Measurements from ENCODE around the gene DGCR2. TPM values are rescaled to one million over a fixed set of nuclear protein-coding genes. Genes with fewer than 3 reads are reported as not detected.

Gene DGCR2
- total and polyA plus RNA-seq, 10 of the 15 experiments (the other 5 are each of a cell fraction or from before 2014, with no cell fraction given): 0.19 to 28.4 (median 16.0) TPM

- ATAC-seq: no peak
- no TSS peak for BruUV-seq (replicated peaks)
- Histone ChIP-seq H3K4me3 (no peak overlapping the region), H3K9me3 (replicated peaks; ENCODE audit: control insufficient read depth, insufficient read depth, low read length) (no peaks in the 10 kb centered on the region), H2AFZ (ENCODE audit: control insufficient read depth, low read depth, low read length) (no peak overlapping the region), H3K36me3 (ENCODE audit: control insufficient read depth in 2 of 2, insufficient read depth in 2 of 2, low read length in 1 of 2) (peaks cover 0 to 6% of the 10 kb centered on the region in 2 experiments; a peak in 3 of 4 replicates), H4K20me1 (ENCODE audit: control insufficient read depth, insufficient read depth) (no peaks in the 10 kb centered on the region), H3K9ac (ENCODE audit: control insufficient read depth, insufficient read depth, low read length) (no peak overlapping the region), H3K27ac (ENCODE audit: control insufficient read depth, insufficient read depth) (no peak overlapping the region), H3K27me3 (replicated peaks in 1 of 2; ENCODE audit: control insufficient read depth in 2 of 2, insufficient read depth in 2 of 2, low read length in 1 of 2) (no peaks in the 10 kb centered on the region), H3K4me2 (ENCODE audit: control insufficient read depth, insufficient read depth) (no peak overlapping the region), H3K79me2 (ENCODE audit: control insufficient read depth, insufficient read depth, low read length) (no peaks in the 10 kb centered on the region), H3K4me1 (ENCODE audit: control insufficient read depth, insufficient read depth, low read length) (no peaks in the 10 kb centered on the region)
- CTCF ChIA-PET: interaction anchor here (0.6 to 1.7 kb wide), 2 partner anchors 49 to 69 kb away, joined by 3 to 5 read pairs; no protein-coding TSS in a partner anchor
- no peak for DNase-seq (ENCODE audit: low read depth, low spot score)
- no peak for FAIRE-seq
- POLR2A ChIA-PET: no interaction called here
- intact Hi-C loops (cut with micrococcal nuclease; ENCODE audit: unreplicated experiment): no loop called here
- WGBS (ENCODE audit: insufficient coverage, insufficient replicate concordance, low lambda C conversion rate, missing lambda C conversion rate): 84% methylated on average over 17 of the region's 17 CpGs
- SMC1A ChIA-PET (ENCODE audit: uncharacterized antibody, unreplicated experiment): no interaction called here
- RAD21 ChIA-PET (ENCODE audit: unreplicated experiment): no interaction called here
- in situ Hi-C loops (cut with MboI): no loop called here
- TF ChIP-seq HDAC6 (IDR thresholded peaks at IDR 0.05; ENCODE audit: unreplicated experiment) (no peak), EED (IDR thresholded peaks at IDR 0.05; ENCODE audit: low read depth) (no peak), POLR2AphosphoS2 (IDR thresholded peaks at IDR 0.05; ENCODE audit: low read depth, low read length) (no peak), MEF2A (IDR thresholded peaks at IDR 0.05; ENCODE audit: insufficient read depth, low read depth, low read length) (no peak), USF1 (IDR thresholded peaks at IDR 0.05; ENCODE audit: borderline replicate concordance, extremely low read length, insufficient read depth, low read depth, low read length) (no peak)
Measured at GRCh38 chr22:19036523-19037273, 85.5 kb downstream of the DGCR2 start.

GRCh38 chr22:19036229-19036522, 86.0 kb downstream of the DGCR2 start:
- no peak overlapping the region for H3K27ac ChIP-seq (ENCODE audit: control insufficient read depth, insufficient read depth)
- in situ Hi-C loops (cut with MboI) (no loop called here), intact Hi-C loops (cut with micrococcal nuclease; ENCODE audit: unreplicated experiment) (no loop called here)
- peaks cover 0 to 2% of the 10 kb centered on the region in 2 experiments; a peak in 3 of 4 replicates for H3K36me3 ChIP-seq (ENCODE audit: control insufficient read depth in 2 of 2, insufficient read depth in 2 of 2, low read length in 1 of 2)
- FAIRE-seq (no peak), ATAC-seq (no peak), DNase-seq (ENCODE audit: low read depth, low spot score) (no peak)
- no peaks in the 10 kb centered on the region for H3K79me2 ChIP-seq (ENCODE audit: control insufficient read depth, insufficient read depth, low read length)
- no peaks in the 10 kb centered on the region for H3K27me3 ChIP-seq (replicated peaks in 1 of 2; ENCODE audit: control insufficient read depth in 2 of 2, insufficient read depth in 2 of 2, low read length in 1 of 2)
- H3K4me1 ChIP-seq (ENCODE audit: control insufficient read depth, insufficient read depth, low read length): no peaks in the 10 kb centered on the region
- no TSS peak for BruUV-seq (replicated peaks)
- ChIA-PET CTCF (interaction anchor here (0.6 kb wide), 1 partner anchor 68 kb away, joined by 3 read pairs; no protein-coding TSS in a partner anchor), SMC1A (ENCODE audit: uncharacterized antibody, unreplicated experiment) (no interaction called here), RAD21 (ENCODE audit: unreplicated experiment) (no interaction called here), POLR2A (no interaction called here)
- 72% methylated on average over 4 of the region's 4 CpGs for WGBS (ENCODE audit: insufficient coverage, insufficient replicate concordance, low lambda C conversion rate, missing lambda C conversion rate)
- H3K4me3 ChIP-seq: no peak overlapping the region
- no peaks in the 10 kb centered on the region for H4K20me1 ChIP-seq (ENCODE audit: control insufficient read depth, insufficient read depth)
- H3K9ac ChIP-seq (ENCODE audit: control insufficient read depth, insufficient read depth, low read length): no peak overlapping the region
- no peak overlapping the region for H2AFZ ChIP-seq (ENCODE audit: control insufficient read depth, low read depth, low read length)
- no peak overlapping the region for H3K4me2 ChIP-seq (ENCODE audit: control insufficient read depth, insufficient read depth)
- H3K9me3 ChIP-seq (replicated peaks; ENCODE audit: control insufficient read depth, insufficient read depth, low read length): no peaks in the 10 kb centered on the region
- TF ChIP-seq PAX8 (IDR thresholded peaks at IDR 0.05) (no peak), SUZ12 (IDR thresholded peaks at IDR 0.05; ENCODE audit: unreplicated experiment) (no peak), CREM (IDR thresholded peaks at IDR 0.05; ENCODE audit: low read depth) (no peak), FOXK2 (IDR thresholded peaks at IDR 0.05) (no peak), NFYB (IDR thresholded peaks at IDR 0.05; ENCODE audit: insufficient read depth, low read depth, low read length) (no peak), POLR2AphosphoS2 (IDR thresholded peaks at IDR 0.05; ENCODE audit: low read depth, low read length) (no peak), E2F4 (IDR thresholded peaks at IDR 0.05; ENCODE audit: low read depth, low read length) (no peak), BACH1 (IDR thresholded peaks at IDR 0.05; ENCODE audit: borderline replicate concordance) (no peak)
